RWPE2 (cell line): ENCODE measurements around the gene MXRA8.
A peak's percentile ranks its signal among the peaks of the same experiment; 100 is the strongest.

Source experiments
- ATAC-seq: fragments of 200-7000 bp; cut with Tn5 transposase; 3 replicates; pipeline ENCODE4 v1.9.1; 2021; ENCODE audit warnings: low read depth
- DNase-seq: peaks from one replicate; pipeline ENCODE4 v3.0.0-alpha.2; 2020; ENCODE audit warnings: low spot score
- H3K27ac ChIP-seq: fragments of 450-650 bp; 2 replicates; pipeline ENCODE4 v1.5.1; 2017; ENCODE audit warnings: mild to moderate bottlenecking; ENCODE audit not compliant: poor library complexity, severe bottlenecking
- H3K27me3 ChIP-seq: fragments of 250-450 bp; sonication (Bioruptor Pico); 2 replicates; pipeline ENCODE4 v1.5.1; 2021; ENCODE audit warnings: mild to moderate bottlenecking, moderate library complexity; ENCODE audit not compliant: insufficient read depth, poor library complexity, severe bottlenecking
- H3K36me3 ChIP-seq: fragments of 250-450 bp; sonication (Bioruptor Pico); 2 replicates; pipeline ENCODE4 v1.5.1; 2020; ENCODE audit warnings: low read depth, mild to moderate bottlenecking, moderate library complexity
- H3K4me1 ChIP-seq: fragments of 250-450 bp; sonication (Bioruptor Pico); 2 replicates; pipeline ENCODE4 v1.5.1; 2021; ENCODE audit warnings: mild to moderate bottlenecking, moderate library complexity; ENCODE audit not compliant: insufficient read depth, poor library complexity, severe bottlenecking
- H3K4me3 ChIP-seq: fragments of 250-450 bp; sonication (Bioruptor Pico); 2 replicates; pipeline ENCODE4 v1.5.1; 2021; ENCODE audit warnings: mild to moderate bottlenecking, moderate library complexity; ENCODE audit not compliant: severe bottlenecking
- H3K9me3 ChIP-seq: fragments of 250-450 bp; sonication (Bioruptor Pico); 2 replicates; pipeline ENCODE4 v1.5.1; 2021; ENCODE audit warnings: mild to moderate bottlenecking, moderate library complexity; ENCODE audit not compliant: severe bottlenecking
- CTCF ChIP-seq: fragments of 450-650 bp; IDR thresholded peaks from one replicate; pipeline ENCODE4 v1.5.1; 2017; ENCODE audit warnings: mild to moderate bottlenecking, moderate library complexity; ENCODE audit not compliant: poor library complexity, severe bottlenecking

The MXRA8 gene

GRCh38 chr1:1349256-1350012, 8.9 kb downstream of the MXRA8 start, which contains the start of gene DVL1:
DVL1 (minus strand) TSS chr1:1349418; CDS start chr1:1349065, 353 bp downstream.
- TF ChIP-seq CTCF = peak; percentile 63
- Histone ChIP-seq H3K4me1 (peaks cover 23% of the 10 kb centered on the region), H3K9me3 (no peaks in the 10 kb centered on the region), H3K27me3 (no peaks in the 10 kb centered on the region), H3K4me3 (peak within 1 kb of the TSS; percentile 90), H3K27ac (peak within 1 kb of the TSS; percentile 98), H3K36me3 (no peaks in the 10 kb centered on the region)
- DNase-seq (no peak), ATAC-seq (no peak)

- TF ChIP-seq CTCF = no peak
- H3K4me3 ChIP-seq = peak overlapping the region; percentile 90
- H3K4me1 ChIP-seq = peaks cover 26% of the 10 kb centered on the region
- H3K36me3 ChIP-seq = no peaks in the 10 kb centered on the region
- peak overlapping the region; percentile 98 for H3K27ac ChIP-seq
- no peaks in the 10 kb centered on the region for H3K9me3 ChIP-seq
- H3K27me3 ChIP-seq = no peaks in the 10 kb centered on the region
- DNase-seq = peak; percentile 73
- no peak for ATAC-seq
These were observed 9.7 kb downstream of the MXRA8 start for GRCh38 chr1:1348420-1349255.

GRCh38 chr1:1347663-1348419, 10.5 kb downstream of the MXRA8 start:
- TF ChIP-seq CTCF = no peak
- peak; percentile 15 for ATAC-seq
- Histone ChIP-seq H3K4me3 (peak overlapping the region; percentile 90), H3K9me3 (no peaks in the 10 kb centered on the region), H3K4me1 (peaks cover 26% of the 10 kb centered on the region), H3K36me3 (no peaks in the 10 kb centered on the region), H3K27me3 (no peaks in the 10 kb centered on the region), H3K27ac (peak overlapping the region; percentile 98)
- DNase-seq = peak; percentile 71

GRCh38 chr1:1347026-1347595, 11.2 kb downstream of the MXRA8 start:
- Histone ChIP-seq H3K9me3 (no peaks in the 10 kb centered on the region), H3K4me3 (peak overlapping the region; percentile 90), H3K4me1 (peaks cover 26% of the 10 kb centered on the region), H3K27me3 (no peaks in the 10 kb centered on the region), H3K36me3 (no peaks in the 10 kb centered on the region), H3K27ac (peak overlapping the region; percentile 98)
- DNase-seq = peak; percentile 55
- TF ChIP-seq CTCF = no peak
- no peak for ATAC-seq
